Panc1 (cell line): ENCODE measurements around the gene TANGO6.

ENCODE experiments used
- CTCF ChIP-seq: fragments of 450-650 bp; IDR thresholded peaks from 2 replicates; pipeline ENCODE4 v1.5.1; 2017; ENCODE audit warnings: mild to moderate bottlenecking
- POLR2AphosphoS5 ChIP-seq: IDR thresholded peaks from 2 replicates; pipeline ENCODE4 v1.6.1; 2012; ENCODE audit warnings: mild to moderate bottlenecking, low read depth, low read length, moderate library complexity
- REST ChIP-seq, 2 experiments: IDR thresholded peaks; 2 replicates each; pipeline ENCODE4 v1.6.1; 2011 to 2012; ENCODE audit warnings: low read depth in 2 of 2, control low read depth in 1 of 2, low read length in 1 of 2, mild to moderate bottlenecking in 1 of 2, moderate library complexity in 1 of 2; ENCODE audit not compliant: insufficient read depth in 1 of 2
- SIN3A ChIP-seq: IDR thresholded peaks from 2 replicates; pipeline ENCODE4 v1.6.1; 2012; ENCODE audit warnings: low read depth, mild to moderate bottlenecking, low read length, moderate library complexity, borderline replicate concordance; ENCODE audit not compliant: insufficient read depth
- TCF7L2 ChIP-seq: IDR thresholded peaks from 2 replicates; pipeline ENCODE4 v1.6.1; 2011; ENCODE audit warnings: mild to moderate bottlenecking, low read depth, low read length, inconsistent platforms

GRCh38 chr16:68992521-68992920 is 149.2 kb downstream of the TANGO6 start:
- TF ChIP-seq CTCF (no peak), POLR2AphosphoS5 (no peak), REST (IDR thresholded peaks at IDR 0.05; ENCODE audit: insufficient read depth in 1 of 2, low read depth in 2 of 2, low read length in 1 of 2) (no peak), SIN3A (no peak), TCF7L2 (no peak)
